T follicular helper cell (primary cell): ENCODE results near the gene RAB34.

Experiments used
- DNase-seq: peaks from one replicate; pipeline ENCODE4 v3.0.0-alpha.2; 2020; ENCODE audit warnings: low read depth

Gene RAB34

GRCh38 chr17:28675980-28676379, 41.7 kb downstream of the RAB34 start:
- no peak for DNase-seq

DNA sequence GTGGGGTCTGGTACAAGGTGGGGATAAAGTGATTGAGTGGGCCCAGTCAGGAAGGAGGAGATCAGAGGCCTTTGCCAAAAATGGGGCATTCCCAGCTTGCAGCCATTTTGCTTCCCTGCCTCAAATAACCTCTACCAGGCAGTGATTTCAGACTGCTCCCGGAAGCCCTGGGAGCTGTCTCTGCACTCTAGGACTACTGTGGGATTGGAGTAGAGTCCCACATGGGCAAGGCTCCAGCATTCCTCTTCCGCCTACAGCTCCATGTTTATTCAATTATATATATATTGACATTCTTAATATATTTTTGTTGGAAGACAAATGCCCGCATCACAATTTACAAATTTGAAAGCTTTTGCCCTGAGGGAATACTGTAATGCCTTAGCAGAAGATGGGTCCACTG, 42.2 kb downstream of the RAB34 start:
- no peak for DNase-seq

GRCh38 chr17:28669918-28670317, 47.8 kb downstream of the RAB34 start:
- no peak for DNase-seq

DNA sequence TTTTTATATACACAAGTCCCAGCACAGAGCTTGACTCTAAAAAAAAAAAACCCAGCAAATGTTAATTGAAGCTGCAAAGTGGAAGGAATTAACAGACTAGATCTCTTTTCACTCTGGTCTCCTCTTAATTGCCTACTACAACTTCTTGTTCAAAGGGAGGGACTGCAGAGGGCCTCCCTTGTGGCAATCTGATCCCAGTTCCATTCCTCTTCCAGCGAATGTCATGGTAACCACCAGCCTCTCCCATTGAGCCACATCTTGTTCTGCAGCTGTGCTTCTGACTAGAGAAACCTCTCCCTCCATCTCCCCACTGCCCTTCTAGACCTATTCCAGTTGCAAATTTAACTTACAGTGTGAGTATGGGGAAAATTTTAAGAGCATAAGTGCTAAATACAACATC, 49.8 kb downstream of the RAB34 start:
- no peak for DNase-seq

DNA sequence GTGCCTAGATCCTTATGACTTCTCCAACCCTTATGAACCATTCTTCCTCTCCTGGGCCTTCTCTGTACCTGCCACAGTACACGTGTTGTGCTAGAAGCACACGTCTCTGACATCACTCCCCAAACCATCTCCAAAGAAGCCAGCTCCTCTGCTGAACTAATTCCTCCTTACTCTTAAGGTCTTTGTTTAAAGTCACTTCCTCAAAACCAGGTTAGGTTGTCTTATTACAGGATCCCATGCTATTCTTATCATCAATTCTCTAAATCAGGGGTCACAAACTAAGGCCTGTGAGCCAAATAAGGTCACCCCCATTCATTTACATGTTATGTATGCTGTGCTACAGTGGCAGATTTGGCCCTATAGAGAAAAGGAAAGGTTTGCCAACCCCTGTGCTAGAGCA, 51.7 kb downstream of the RAB34 start:
- DNase-seq, result no peak
